GM23248 (cell line): ENCODE results near the gene ST3GAL2.

Experiments used
- EZH2 ChIP-seq: fragments of 200-600 bp; sonication (generic); IDR thresholded peaks from 2 replicates; pipeline ENCODE4 v1.6.1; 2018; ENCODE audit warnings: antibody characterized with exemption, mild to moderate bottlenecking; ENCODE audit not compliant: insufficient read depth, poor library complexity, severe bottlenecking
- EZH2phosphoT487 ChIP-seq: fragments of 200-600 bp; sonication (generic); IDR thresholded peaks from 2 replicates; pipeline ENCODE4 v1.6.1; 2018; ENCODE audit warnings: antibody characterized with exemption, moderate library complexity, mild to moderate bottlenecking, low read depth; ENCODE audit not compliant: insufficient read depth

- no peak for TF ChIP-seq EZH2
- no peak for TF ChIP-seq EZH2phosphoT487
These were observed 89.1 kb downstream of the ST3GAL2 start for GRCh38 chr16:70349783-70350182.
